Uterus (tissue), 4 donors: ENCODE results near the gene TRANK1. TPM values are rescaled to one million over a fixed set of nuclear protein-coding genes. Genes with fewer than 3 reads are reported as not detected.
"Not testable (repeated sequence)": the region's sequence is repeated elsewhere in the genome, so short reads cannot be mapped to it uniquely, and the experiment has no call there.

ENCODE experiments used
- DNase-seq, 2 donors: peaks; one replicate each; pipeline ENCODE4 v3.0.0-alpha.2; 2019 to 2020
- H3K27ac ChIP-seq, 2 donors: fragments of 200-600 bp; sonication (generic); 1 replicate in 1 of 2; 2 replicates in 1 of 2; pipeline ENCODE4 v1.5.1; 2016 to 2018
- H3K27me3 ChIP-seq, 2 donors: fragments of 200-600 bp; sonication (generic); one replicate each; pipeline ENCODE4 v1.5.1; 2018 to 2019; ENCODE audit warnings: control low read depth in 1 of 2
- H3K36me3 ChIP-seq, 2 donors: fragments of 200-600 bp; sonication (generic); one replicate each; pipeline ENCODE4 v1.5.1; 2019; ENCODE audit warnings: control low read depth in 1 of 2
- H3K4me1 ChIP-seq, 2 donors: fragments of 200-600 bp; sonication (generic); one replicate each; pipeline ENCODE4 v1.5.1; 2018 to 2019; ENCODE audit warnings: control low read depth in 1 of 2
- H3K4me3 ChIP-seq, 2 donors: fragments of 200-600 bp; sonication (generic); 1 replicate in 1 of 2; 2 replicates in 1 of 2; pipeline ENCODE4 v1.5.1; 2018 to 2019; ENCODE audit warnings: mild to moderate bottlenecking in 1 of 2
- H3K9me3 ChIP-seq, 2 donors: fragments of 200-600 bp; sonication (generic); one replicate each; pipeline ENCODE4 v1.5.1; 2019; ENCODE audit warnings: control low read depth in 1 of 2
- CTCF ChIP-seq, 4 experiments: fragments of 200-600 bp in 2 of 4; fragments of 450-650 bp in 2 of 4; sonication (generic) in 2 of 4; IDR thresholded peaks; one replicate each; pipeline ENCODE4 v1.5.1; 2016 to 2019; ENCODE audit warnings: antibody characterized with exemption in 4 of 4, mild to moderate bottlenecking in 2 of 4, moderate library complexity in 1 of 4
- POLR2A ChIP-seq, 2 donors: fragments of 450-650 bp; IDR thresholded peaks; one replicate each; pipeline ENCODE4 v1.6.1; 2016; ENCODE audit warnings: antibody characterized with exemption in 2 of 2, mild to moderate bottlenecking in 1 of 2, moderate library complexity in 1 of 2
- intact Hi-C: fragments of 100-400 bp; cut with DNase I; formaldehyde crosslinking; loops from one replicate; pipeline ENCODE4 v1.15.1; 2023; ENCODE audit warnings: low total_unique reads
- total RNA-seq, 4 donors: library from RNA; depleted of rRNA in 3 of 4; stranded (reverse); fragments of >200 nt in 3 of 4; gene quantifications; one replicate each; pipeline versions ENCODE4 v1.1.0 to v1.2.4, GENCODE V29; 2014 to 2023
- donor health status: DM: yes; HTN: yes; CAD: no.

Gene TRANK1
- total RNA-seq, 4 donors from 2014 or later, result 10.6 to 52.1 (median 21.6) TPM

DNA sequence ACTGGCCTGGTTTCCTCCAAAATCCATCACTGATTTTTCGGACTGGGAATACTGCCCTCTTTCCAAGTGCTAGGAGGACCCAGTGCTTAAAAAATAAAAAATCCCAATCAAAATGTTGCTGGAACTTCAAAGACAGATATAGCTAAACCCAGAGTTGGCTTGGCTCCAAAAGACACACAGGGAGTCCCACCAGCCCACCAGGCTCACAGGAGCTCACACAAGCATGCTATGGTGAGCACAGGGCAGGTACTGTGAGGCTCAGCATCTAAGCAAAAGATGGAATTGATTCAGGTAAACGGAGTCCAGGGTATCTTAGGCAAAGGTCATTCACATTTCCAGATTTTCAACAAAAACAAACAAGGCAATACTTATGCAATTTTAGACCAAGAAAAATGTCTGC, 3.7 kb downstream of the TRANK1 start:
- Histone ChIP-seq H3K36me3 (no peaks in the 10 kb centered on the region), H3K27me3 (no peaks in the 10 kb centered on the region), H3K4me1 (no peaks in the 10 kb centered on the region), H3K27ac (peak overlapping the region in 1 of 2 donors; percentile 2), H3K4me3 (no peak overlapping the region), H3K9me3 (no peaks in the 10 kb centered on the region)
- no peak for DNase-seq
- TF ChIP-seq CTCF (IDR thresholded peaks at IDR 0.05), result no peak
- no peak for TF ChIP-seq POLR2A (IDR thresholded peaks at IDR 0.05)
- intact Hi-C loops, result no loop called here

GRCh38 chr3:36937492-36937891, 7.4 kb downstream of the TRANK1 start:
- intact Hi-C loops, result no loop called here
- no peaks in the 10 kb centered on the region for H3K27me3 ChIP-seq
- H3K36me3 ChIP-seq, result no peaks in the 10 kb centered on the region
- H3K4me3 ChIP-seq, result no peak overlapping the region
- no peak overlapping the region for H3K27ac ChIP-seq
- no peaks in the 10 kb centered on the region for H3K9me3 ChIP-seq
- H3K4me1 ChIP-seq, result no peaks in the 10 kb centered on the region
- no peak for TF ChIP-seq CTCF (IDR thresholded peaks at IDR 0.05)
- TF ChIP-seq POLR2A (IDR thresholded peaks at IDR 0.05), result no peak
- DNase-seq, result no peak

DNA sequence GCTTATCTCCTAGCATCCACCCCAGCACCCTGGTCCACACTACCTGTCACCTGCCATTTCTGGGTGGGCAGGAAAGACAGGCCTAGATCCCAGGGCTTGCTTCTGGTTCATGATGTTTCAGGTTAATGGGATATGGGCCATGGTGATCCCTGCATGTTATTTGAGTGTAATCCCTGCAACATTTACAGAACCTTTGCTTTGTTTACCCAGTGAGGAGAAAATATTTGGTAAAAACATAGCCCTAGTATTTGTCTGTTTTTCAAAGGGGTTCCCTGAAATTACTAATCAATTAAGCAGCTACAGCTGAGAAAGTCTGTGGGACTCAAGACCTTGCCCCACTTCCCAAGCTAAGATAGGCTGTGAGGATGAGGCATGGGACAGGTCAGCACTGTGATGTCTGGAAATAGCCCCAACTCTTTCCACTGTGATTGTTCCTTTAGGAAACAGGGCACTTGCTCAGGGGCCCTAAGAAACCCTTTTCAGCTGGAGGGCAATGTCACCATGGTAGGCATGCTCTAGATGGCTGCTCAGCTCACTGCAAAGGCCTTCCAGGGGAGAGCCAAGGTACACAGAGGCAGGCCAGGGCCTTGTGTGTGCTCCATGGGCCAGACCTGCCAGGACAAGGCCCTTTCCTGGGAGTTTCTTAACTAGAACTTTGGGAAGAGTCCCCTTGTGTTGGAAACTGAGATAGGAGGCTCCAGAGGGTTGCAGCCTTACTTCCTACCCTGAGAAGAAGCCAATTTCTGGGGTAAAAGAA, 11.1 kb downstream of the TRANK1 start:
- no peaks in the 10 kb centered on the region for H3K9me3 ChIP-seq
- H3K4me1 ChIP-seq, result no peaks in the 10 kb centered on the region
- H3K27me3 ChIP-seq, result no peaks in the 10 kb centered on the region
- DNase-seq, result no peak
- H3K36me3 ChIP-seq, result no peaks in the 10 kb centered on the region
- TF ChIP-seq POLR2A (IDR thresholded peaks at IDR 0.05), result no peak
- no peak for TF ChIP-seq CTCF (IDR thresholded peaks at IDR 0.05)
- intact Hi-C loops, result no loop called here
- H3K4me3 ChIP-seq, result no peak overlapping the region
- H3K27ac ChIP-seq, result no peak overlapping the region

DNA sequence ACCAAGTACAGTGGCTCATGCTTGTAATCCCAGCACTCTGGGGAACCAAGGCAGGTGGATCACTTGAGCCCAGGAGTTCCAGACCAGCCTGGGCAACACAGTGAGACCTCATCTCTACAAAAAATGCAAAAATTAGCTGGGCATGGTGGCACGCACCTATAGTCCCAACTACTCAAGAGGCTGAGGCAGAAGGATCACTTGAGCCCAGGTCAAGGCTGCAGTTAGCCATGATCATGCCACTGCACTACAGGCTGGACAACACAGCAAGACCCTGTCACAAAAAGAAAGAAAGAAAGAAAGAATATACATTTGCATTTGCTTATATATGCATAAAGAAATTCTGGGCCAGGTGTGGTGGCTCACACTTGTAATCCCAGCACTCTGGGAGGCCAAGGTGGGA, 13.4 kb downstream of the TRANK1 start:
- intact Hi-C loops, H3K9me3 ChIP-seq, DNase-seq, H3K4me3 ChIP-seq, H3K27me3 ChIP-seq, H3K27ac ChIP-seq, H3K36me3 ChIP-seq, H3K4me1 ChIP-seq: not testable (repeated sequence)

DNA sequence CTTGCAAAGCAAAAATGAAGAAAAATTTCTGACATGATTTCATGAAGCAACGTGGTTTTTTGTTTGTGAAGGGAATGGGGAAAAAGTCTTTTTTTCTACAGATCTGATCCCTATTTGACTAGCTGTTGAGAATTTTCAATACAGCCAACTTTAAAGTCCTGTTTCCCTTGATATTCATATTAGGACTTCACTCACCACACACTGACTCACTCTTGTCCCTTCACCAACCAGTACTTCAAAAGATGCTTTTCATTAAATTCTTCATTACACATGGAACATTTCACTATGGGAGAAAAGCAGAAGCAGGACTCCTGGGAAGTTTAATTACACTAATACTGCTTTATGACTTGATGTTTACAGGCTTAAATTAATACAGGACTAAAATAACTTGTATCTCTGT, 16.6 kb downstream of the TRANK1 start:
- intact Hi-C loops, result no loop called here
- H3K27ac ChIP-seq, result no peak overlapping the region
- no peak for DNase-seq
- no peaks in the 10 kb centered on the region for H3K27me3 ChIP-seq
- no peaks in the 10 kb centered on the region for H3K4me1 ChIP-seq
- H3K9me3 ChIP-seq, result no peaks in the 10 kb centered on the region
- H3K4me3 ChIP-seq, result no peak overlapping the region
- no peak for TF ChIP-seq CTCF (IDR thresholded peaks at IDR 0.05)
- TF ChIP-seq POLR2A (IDR thresholded peaks at IDR 0.05), result no peak
- no peaks in the 10 kb centered on the region for H3K36me3 ChIP-seq
